SJCRH30 (cell line): ENCODE data around the gene PEA15. TPM values are rescaled to one million over a fixed set of nuclear protein-coding genes. Genes with fewer than 3 reads are reported as not detected.

ENCODE experiments used
- DNase-seq, 2 experiments: peaks; one replicate each; pipeline ENCODE4 v3.0.0-alpha.2; 2015 to 2020
- H3K27ac ChIP-seq: fragments of 250-450 bp; sonication (Bioruptor Pico); 2 replicates; pipeline ENCODE4 v1.5.1; 2020; ENCODE audit warnings: mild to moderate bottlenecking, moderate library complexity
- H3K27me3 ChIP-seq: fragments of 250-450 bp; sonication (Bioruptor Pico); 2 replicates; pipeline ENCODE4 v1.5.1; 2020; ENCODE audit warnings: mild to moderate bottlenecking, moderate library complexity
- H3K36me3 ChIP-seq: fragments of 250-450 bp; sonication (Bioruptor Pico); 2 replicates; pipeline ENCODE4 v1.5.1; 2020; ENCODE audit warnings: mild to moderate bottlenecking, moderate library complexity
- H3K4me1 ChIP-seq: fragments of 250-450 bp; sonication (Bioruptor Pico); 2 replicates; pipeline ENCODE4 v1.5.1; 2020; ENCODE audit warnings: mild to moderate bottlenecking, moderate library complexity
- H3K4me3 ChIP-seq: fragments of 250-450 bp; sonication (Bioruptor Pico); 2 replicates; pipeline ENCODE4 v1.5.1; 2020; ENCODE audit warnings: mild to moderate bottlenecking, moderate library complexity
- H3K9me3 ChIP-seq: fragments of 250-450 bp; sonication (Bioruptor Pico); replicated peaks from 2 replicates; pipeline ENCODE4 v1.5.1; 2020; ENCODE audit warnings: mild to moderate bottlenecking, moderate library complexity
- total RNA-seq: library from RNA; depleted of rRNA; stranded (reverse); fragments of >200 nt; shearing (Covaris generic); gene quantifications from 2 replicates; pipeline ENCODE4 v1.2.3, GENCODE V29; 2014

Gene PEA15
- total RNA-seq, 1 experiment from 2014 or later = 97.9 TPM

DNA sequence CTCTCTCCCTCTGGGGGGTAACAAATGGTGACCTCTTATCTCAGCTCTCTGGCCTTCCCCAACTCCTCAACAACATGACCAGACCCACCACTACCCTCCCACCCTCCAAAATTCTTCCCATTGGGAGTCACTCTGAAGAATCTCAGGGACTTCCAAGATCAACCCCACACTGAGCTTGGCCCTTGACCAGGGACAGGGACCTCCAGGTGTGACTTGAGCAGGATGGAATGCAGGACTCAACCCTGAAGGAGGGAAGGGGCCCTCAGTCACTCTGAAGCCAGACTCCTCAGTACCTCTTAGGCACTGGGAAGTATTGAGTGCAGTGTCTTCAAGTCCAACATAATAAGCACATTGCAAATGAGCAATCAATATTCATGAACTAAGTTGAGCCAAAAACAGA, 12.9 kb upstream of the PEA15 start:
- Histone ChIP-seq H3K4me3 (no peak overlapping the region), H3K9me3 (no peaks in the 10 kb centered on the region), H3K36me3 (no peaks in the 10 kb centered on the region), H3K27me3 (no peaks in the 10 kb centered on the region), H3K27ac (no peak overlapping the region), H3K4me1 (peaks cover 13% of the 10 kb centered on the region)
- no peak for DNase-seq

DNA sequence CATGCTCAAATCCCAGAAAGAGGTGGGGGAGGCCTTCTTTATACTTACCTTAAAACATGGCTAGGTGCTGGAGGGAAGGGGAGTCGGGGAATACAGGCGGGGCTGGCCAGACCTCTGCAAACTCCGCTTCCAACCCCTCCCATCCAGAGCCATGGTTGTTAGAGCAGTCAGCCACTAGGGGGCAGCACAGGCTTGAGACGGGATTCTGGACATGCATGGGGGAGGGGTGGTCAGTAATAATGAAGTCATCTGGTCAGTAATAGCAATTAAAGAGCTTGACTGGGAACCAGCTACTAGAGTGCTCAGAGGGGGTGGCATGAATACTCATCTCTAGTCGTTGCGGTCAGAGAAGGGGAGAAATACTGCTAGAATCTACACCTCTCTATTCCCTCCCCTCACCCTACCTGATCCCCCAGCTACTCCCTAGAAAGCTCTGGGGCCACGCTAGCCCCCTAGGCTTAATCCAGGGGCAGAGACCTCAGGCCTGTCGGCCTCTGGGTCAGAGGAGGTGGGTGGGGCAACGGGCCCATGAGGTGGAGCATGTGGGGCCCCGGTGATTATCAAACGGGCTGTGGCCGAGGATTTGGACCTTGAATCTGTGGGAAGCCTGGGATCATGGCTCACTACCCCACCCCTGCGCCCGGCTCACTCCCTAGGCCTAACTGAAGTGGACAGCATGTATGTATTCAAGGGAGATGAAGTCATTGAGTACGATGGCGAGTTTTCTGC, 11.9 kb upstream of the PEA15 start:
- peak; percentile 84 to 95 for DNase-seq
- H3K27me3 ChIP-seq = no peaks in the 10 kb centered on the region
- peaks cover 13% of the 10 kb centered on the region for H3K4me1 ChIP-seq
- peak overlapping the region; percentile 57 for H3K27ac ChIP-seq
- no peaks in the 10 kb centered on the region for H3K36me3 ChIP-seq
- H3K9me3 ChIP-seq = no peaks in the 10 kb centered on the region
- peak overlapping the region; percentile 25 for H3K4me3 ChIP-seq

- H3K4me1 ChIP-seq = peaks cover 13% of the 10 kb centered on the region
- peak overlapping the region; percentile 57 for H3K27ac ChIP-seq
- DNase-seq = no peak
- no peak overlapping the region for H3K4me3 ChIP-seq
- H3K36me3 ChIP-seq = no peaks in the 10 kb centered on the region
- no peaks in the 10 kb centered on the region for H3K9me3 ChIP-seq
- H3K27me3 ChIP-seq = no peaks in the 10 kb centered on the region
Measured at GRCh38 chr1:160193832-160194736, 11.1 kb upstream of the PEA15 start.

- Histone ChIP-seq H3K9me3 (no peaks in the 10 kb centered on the region), H3K36me3 (no peaks in the 10 kb centered on the region), H3K4me1 (peaks cover 8% of the 10 kb centered on the region), H3K27ac (no peak overlapping the region), H3K27me3 (no peaks in the 10 kb centered on the region), H3K4me3 (no peak overlapping the region)
- no peak for DNase-seq
Measured at GRCh38 chr1:160194737-160195059, 10.5 kb upstream of the PEA15 start.

GRCh38 chr1:160196143-160196542, 9.0 kb upstream of the PEA15 start:
- H3K9me3 ChIP-seq = no peaks in the 10 kb centered on the region

GRCh38 chr1:160197231-160197630, 8.0 kb upstream of the PEA15 start:
- Histone ChIP-seq H3K4me1 (0 out of 2 replicates have a peak, but pooled peaks cover 2% of the 10 kb centered on the region), H3K27ac (no peak overlapping the region)
- no peak for DNase-seq

More at GRCh38 chr1:160196143-160196542, 9.0 kb upstream of the PEA15 start:
- Histone ChIP-seq H3K4me3 (no peak overlapping the region), H3K27me3 (no peaks in the 10 kb centered on the region), H3K36me3 (no peaks in the 10 kb centered on the region), H3K4me1 (0 out of 2 replicates have a peak, but pooled peaks cover 2% of the 10 kb centered on the region), H3K27ac (no peak overlapping the region)
- DNase-seq = no peak

GRCh38 chr1:160200786-160201185, 4.4 kb upstream of the PEA15 start:
- peaks cover 5% of the 10 kb centered on the region; the same call in 1 of the 2 replicates for H3K4me1 ChIP-seq

More at GRCh38 chr1:160197231-160197630, 8.0 kb upstream of the PEA15 start:
- Histone ChIP-seq H3K36me3 (no peaks in the 10 kb centered on the region), H3K4me3 (no peak overlapping the region), H3K27me3 (no peaks in the 10 kb centered on the region), H3K9me3 (no peaks in the 10 kb centered on the region)

DNA sequence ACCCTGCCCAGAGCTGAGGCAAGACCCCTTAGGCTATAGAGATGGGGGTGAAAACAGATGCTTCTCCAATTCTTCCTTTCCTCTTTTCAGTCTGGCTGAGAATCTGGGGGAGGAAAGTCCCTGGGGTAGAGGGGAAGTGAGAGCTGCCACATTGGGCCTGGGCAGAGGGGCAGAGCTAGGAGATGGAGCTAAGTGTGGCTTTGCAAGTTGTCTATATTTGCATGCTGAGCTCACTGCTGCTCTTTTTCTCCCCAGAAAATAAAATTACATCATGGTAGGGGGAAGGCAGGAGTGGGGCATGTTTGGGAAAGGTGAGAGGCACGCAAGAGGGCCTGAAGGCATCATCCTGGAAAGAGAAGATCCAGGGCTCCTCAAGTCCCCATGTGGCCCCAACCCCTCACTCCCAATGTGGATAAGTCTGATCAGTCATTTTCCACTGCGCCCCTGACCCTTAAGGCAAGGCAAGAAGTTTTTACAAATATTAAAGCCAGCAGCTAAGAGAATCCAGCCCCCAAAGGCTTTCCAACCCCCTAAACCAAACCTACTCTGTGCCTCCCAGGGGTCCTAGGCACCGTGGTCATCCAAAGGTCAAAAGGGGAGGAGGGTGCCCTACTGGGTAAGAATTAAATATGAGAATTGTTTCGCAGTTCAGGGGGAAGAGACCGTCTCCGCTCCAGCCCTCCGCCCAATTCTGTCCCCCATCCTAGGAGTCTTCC, 500 bp upstream of the PEA15 start:
- H3K27ac ChIP-seq = no peak overlapping the region
- H3K4me3 ChIP-seq = peak overlapping the region; percentile 99
- H3K9me3 ChIP-seq = no peaks in the 10 kb centered on the region
- H3K36me3 ChIP-seq = peaks cover 16% of the 10 kb centered on the region
- no peaks in the 10 kb centered on the region for H3K27me3 ChIP-seq
- H3K4me1 ChIP-seq = peaks cover 33% of the 10 kb centered on the region
- no peak for DNase-seq

More at GRCh38 chr1:160200786-160201185, 4.4 kb upstream of the PEA15 start:
- Histone ChIP-seq H3K36me3 (peaks cover 5% of the 10 kb centered on the region), H3K9me3 (no peaks in the 10 kb centered on the region), H3K27me3 (no peaks in the 10 kb centered on the region), H3K4me3 (no peak overlapping the region), H3K27ac (no peak overlapping the region)
- DNase-seq = no peak

- H3K9me3 ChIP-seq = no peaks in the 10 kb centered on the region
- H3K36me3 ChIP-seq = peaks cover 24% of the 10 kb centered on the region
- H3K27ac ChIP-seq = peak overlapping the region; percentile 89
- H3K27me3 ChIP-seq = no peaks in the 10 kb centered on the region
- DNase-seq = peak; percentile 44 to 50
- H3K4me1 ChIP-seq = peaks cover 33% of the 10 kb centered on the region
- peak overlapping the region; percentile 99 for H3K4me3 ChIP-seq
Measured at GRCh38 chr1:160206036-160206389, 829 bp downstream of the PEA15 start.

GRCh38 chr1:160206421-160207117, 1.4 kb downstream of the PEA15 start:
- Histone ChIP-seq H3K27ac (peak overlapping the region; percentile 89), H3K4me1 (peaks cover 33% of the 10 kb centered on the region), H3K9me3 (no peaks in the 10 kb centered on the region), H3K36me3 (peaks cover 30% of the 10 kb centered on the region), H3K27me3 (no peaks in the 10 kb centered on the region), H3K4me3 (peak overlapping the region; percentile 99)
- DNase-seq = peak in 1 of 2 experiments; percentile 22

- peak overlapping the region; percentile 32 for H3K27ac ChIP-seq
- no peak for DNase-seq
- H3K27me3 ChIP-seq = no peaks in the 10 kb centered on the region
- H3K4me3 ChIP-seq = no peak overlapping the region
- H3K9me3 ChIP-seq = no peaks in the 10 kb centered on the region
- peaks cover 36% of the 10 kb centered on the region for H3K36me3 ChIP-seq
- H3K4me1 ChIP-seq = peaks cover 33% of the 10 kb centered on the region
Measured at GRCh38 chr1:160207118-160207650, 2.0 kb downstream of the PEA15 start.

- Histone ChIP-seq H3K4me3 (no peak overlapping the region), H3K36me3 (peaks cover 42% of the 10 kb centered on the region)
- DNase-seq = peak; percentile 76 to 86
Measured at GRCh38 chr1:160207771-160208556, 2.8 kb downstream of the PEA15 start.

DNA sequence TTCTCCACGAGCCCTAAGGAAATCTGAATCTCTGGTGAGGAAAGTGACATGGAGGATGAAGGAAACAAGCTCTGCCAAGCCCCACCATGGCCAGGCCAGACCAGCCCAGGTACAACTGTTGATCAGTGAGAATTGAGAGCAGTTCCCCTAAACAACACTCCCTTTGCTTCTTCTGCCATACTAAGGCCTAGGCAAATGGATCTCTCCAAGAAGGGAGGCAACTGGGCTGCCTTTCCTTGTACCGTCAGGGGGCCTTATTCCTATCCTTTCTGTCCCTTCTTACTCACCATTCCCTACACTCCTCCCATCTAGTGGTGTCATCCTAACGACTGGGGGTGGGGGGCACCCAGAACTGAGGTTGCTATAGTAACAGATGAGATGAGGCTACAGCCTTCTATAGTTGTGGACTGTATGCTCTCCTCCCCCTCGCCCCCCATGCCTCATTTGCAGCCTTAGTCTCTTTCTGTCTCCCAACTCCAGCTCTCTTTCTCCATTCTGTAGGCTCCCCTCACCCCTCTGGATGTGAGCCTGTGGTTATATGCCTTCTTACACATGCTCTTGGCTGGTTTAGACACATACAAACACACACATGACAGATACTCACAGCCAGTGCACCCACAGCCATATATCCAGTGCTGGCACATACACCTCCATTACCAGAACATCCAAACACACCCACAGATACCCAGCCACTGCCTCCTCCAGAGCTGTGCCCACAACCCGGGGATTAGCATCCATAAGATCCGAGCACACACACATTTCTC, 3.6 kb downstream of the PEA15 start:
- no peak for DNase-seq
- Histone ChIP-seq H3K4me1 (peaks cover 33% of the 10 kb centered on the region), H3K4me3 (no peak overlapping the region), H3K27ac (peak overlapping the region; percentile 31; the same call in 1 of the 2 replicates), H3K27me3 (no peaks in the 10 kb centered on the region), H3K9me3 (no peaks in the 10 kb centered on the region), H3K36me3 (peaks cover 48% of the 10 kb centered on the region)

More at GRCh38 chr1:160207771-160208556, 2.8 kb downstream of the PEA15 start:
- Histone ChIP-seq H3K9me3 (no peaks in the 10 kb centered on the region), H3K27ac (peak overlapping the region; percentile 32), H3K4me1 (peaks cover 33% of the 10 kb centered on the region), H3K27me3 (no peaks in the 10 kb centered on the region)
